HG02759 (cell line): ENCODE measurements around the gene MAML2.

Experiments
- ATAC-seq: cut with Tn5 transposase; IDR thresholded peaks from one replicate; pipeline ENCODE4 v1.9.1; 2021; ENCODE audit warnings: mild to moderate bottlenecking, moderate library complexity; ENCODE audit not compliant: unreplicated experiment

MAML2 gene

DNA sequence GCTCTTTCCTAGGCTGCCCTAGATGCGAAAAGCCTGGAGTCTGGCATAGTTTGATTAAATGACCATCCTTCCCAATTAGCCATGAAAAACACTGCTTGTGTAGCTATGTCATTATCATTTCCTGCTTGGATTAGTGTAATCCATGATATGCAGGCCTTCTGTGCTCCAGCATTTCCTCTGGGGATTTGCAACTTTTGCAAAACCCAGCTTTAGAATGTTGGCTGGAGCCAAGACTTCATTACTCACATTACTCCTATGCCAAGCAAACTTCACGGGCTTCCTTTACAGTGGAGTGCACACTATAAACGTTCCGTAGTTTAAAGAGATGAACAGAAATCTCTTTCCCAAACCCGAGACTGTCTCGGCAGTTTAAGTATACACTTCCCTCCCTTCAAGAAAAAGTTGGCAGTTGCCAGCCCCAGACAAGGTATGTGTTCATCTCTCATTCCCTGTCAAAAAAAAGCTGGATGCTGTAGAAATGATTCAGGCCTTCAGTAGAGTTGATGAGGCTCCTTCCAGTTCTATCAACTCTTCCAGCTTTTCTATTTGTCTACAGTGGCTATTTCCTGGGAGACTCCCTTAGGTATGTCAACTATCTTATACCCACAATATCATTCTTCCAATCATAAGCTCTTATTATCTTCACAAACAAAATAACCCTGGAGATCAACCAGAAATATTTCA is 180.0 kb downstream of the MAML2 start:
- no peak for ATAC-seq

DNA sequence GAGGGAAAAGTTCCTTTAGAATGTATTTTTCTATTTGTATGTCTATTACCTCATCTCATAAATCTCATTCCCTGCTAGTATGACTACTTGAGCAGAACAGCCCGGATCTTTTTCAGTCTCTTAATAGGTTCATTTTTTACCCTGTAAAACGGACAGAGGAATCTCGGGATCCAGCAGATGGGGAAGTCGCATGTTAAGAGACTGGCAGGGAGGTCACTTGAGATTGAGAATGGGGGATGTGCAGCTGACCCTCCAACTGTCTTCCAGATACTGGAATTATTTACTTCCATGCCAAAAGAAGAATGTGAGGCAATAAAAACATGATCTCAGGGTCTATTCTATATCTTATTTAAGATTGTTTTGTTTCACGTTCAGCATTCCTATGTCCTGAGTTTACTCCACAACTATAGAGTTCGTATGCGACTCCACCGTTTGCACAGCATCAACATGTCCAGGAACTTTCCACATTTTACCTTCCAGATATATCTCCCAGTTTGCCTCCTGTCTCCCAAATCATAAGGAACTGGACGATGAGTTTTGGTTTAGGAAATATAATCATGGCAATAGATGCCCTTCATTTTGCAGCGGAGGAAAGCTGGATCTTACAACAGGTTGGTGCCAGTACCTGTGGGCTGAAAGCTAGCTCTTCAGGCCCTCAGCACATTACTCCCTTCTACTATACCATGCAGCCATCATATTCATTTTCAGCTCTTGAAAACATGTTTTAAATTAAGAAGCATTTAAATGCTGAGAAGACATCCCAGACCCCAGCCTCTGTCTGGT is 181.5 kb downstream of the MAML2 start:
- no peak for ATAC-seq

DNA sequence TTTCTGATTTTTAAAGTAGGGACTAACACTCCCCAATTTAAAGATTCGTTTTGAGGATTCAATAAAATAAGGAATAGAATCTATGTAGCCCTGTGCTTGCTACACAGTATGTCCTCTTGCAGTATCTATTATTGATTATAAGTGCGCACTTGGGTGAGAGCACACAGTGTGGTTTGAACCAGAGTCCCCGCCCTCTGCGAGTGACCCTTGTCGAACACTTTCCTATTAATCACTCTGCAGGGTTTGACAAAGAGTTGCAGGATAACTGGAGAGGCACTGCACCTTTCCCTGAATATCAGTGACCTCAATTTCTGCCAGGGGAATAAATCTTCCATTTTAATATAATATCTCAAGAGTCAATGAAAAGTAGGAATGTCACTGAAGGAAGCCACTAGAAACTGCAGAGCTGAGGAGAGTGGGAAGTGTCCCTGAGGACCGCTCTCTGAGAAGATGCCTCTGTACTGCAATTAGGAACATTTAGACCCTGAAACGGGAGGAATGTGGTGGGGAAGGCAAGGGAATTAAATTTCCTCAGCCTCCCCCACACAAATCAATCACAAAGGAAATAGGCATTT is 182.2 kb downstream of the MAML2 start:
- ATAC-seq, result no peak

DNA sequence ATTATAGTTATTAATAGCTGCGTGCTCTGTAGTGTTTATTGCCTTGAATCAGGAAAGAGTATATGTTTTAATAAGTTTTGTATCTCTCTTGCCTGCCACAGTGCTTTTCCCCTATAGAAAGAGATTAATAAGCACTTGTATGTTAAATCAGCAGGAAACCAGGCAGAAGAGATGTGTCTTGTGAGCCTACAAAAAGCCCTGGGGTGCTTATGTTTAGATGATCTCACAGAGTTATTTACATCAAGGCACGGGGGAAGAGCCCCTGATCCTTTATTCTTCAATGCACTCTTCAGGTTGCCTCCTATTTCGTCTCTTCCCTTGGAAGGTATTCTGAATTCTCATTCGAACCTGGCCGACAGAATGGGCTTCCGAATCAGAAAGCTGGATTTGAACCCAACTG is 183.0 kb downstream of the MAML2 start:
- no peak for ATAC-seq

DNA sequence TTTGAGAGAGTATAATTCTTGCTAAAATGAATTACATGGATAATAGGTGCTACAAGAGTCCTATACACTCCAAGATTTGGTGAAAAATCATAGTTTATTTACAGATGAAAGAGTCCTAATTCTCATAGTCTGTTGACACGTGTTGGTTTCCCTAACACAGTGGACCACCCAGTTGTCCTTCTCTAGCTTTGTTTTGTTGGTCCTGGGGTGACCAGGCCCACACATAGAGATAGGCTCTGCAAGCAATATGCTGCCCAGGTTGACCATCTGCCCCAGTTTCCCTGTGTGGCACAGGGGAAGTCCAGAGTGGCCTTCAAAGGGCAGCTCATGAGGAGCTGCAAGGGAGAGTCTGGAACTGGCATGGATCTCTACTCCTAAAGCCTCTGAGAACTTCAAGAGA is 184.9 kb downstream of the MAML2 start:
- no peak for ATAC-seq

DNA sequence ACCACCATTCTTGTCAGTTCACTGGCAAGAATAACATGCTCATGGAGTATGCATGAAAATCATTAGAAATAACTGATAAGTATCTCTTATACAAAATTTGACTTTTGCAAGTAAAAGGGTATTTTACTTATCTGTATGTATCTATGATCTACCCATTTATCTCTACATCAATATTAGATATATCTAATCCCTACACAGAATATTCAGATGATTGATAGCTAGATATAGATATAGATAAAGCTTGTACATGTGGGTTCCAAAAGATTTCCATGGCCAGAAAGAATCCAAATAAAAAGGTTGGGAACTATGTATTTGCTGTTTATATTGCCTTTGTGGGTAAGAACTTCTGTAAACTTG is 185.5 kb downstream of the MAML2 start:
- no peak for ATAC-seq

- no peak for ATAC-seq
Measured at GRCh38 chr11:96156379-96156722, 186.6 kb downstream of the MAML2 start.

- ATAC-seq, result peak; percentile 74
Measured at GRCh38 chr11:96155627-96156378, 187.2 kb downstream of the MAML2 start.

GRCh38 chr11:96154802-96155520 is 188.0 kb downstream of the MAML2 start:
- no peak for ATAC-seq

DNA sequence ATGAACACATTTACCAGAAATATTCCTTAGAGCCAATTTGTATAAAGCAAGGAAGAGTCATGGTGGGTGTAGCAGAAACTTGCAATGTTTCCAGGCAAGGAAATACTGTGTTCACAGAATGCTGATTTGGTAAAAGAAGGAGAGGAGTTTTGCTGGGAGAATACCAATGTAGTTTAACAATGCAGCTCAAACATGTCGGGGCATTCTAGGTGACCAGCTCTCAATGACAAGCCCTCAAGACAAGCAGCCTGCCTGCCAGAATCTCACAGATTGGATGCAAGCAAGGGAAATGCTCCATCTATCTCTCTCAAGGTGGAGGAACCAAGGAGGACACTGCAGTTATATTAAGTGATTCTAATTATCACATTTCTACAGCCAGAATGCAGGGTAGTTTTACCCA is 190.4 kb downstream of the MAML2 start:
- ATAC-seq, result no peak

GRCh38 chr11:96151501-96151900 is 191.5 kb downstream of the MAML2 start:
- ATAC-seq, result no peak

DNA sequence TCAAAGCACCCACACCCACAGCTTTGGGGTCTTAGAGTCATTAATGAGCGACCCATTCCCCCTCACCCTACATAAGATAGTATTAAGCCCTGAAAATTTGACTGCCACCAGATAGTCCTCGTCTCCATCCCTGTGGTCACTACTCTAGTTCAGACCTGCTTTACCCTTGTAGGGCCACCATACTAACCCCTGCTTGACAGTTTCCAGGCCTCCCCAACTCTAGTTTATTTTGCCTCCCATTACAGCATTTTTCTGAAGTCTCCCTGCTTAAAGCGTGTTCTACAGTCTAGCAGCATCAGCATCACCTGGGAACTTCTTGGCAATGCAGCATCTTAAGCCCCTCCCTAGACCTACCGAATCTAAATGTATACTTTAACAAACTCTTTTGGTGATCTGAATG is 192.4 kb downstream of the MAML2 start:
- ATAC-seq, result no peak

- ATAC-seq, result no peak
Measured at GRCh38 chr11:96149743-96150555, 193.0 kb downstream of the MAML2 start.

- ATAC-seq, result no peak
Measured at GRCh38 chr11:96147906-96148486, 195.0 kb downstream of the MAML2 start.

DNA sequence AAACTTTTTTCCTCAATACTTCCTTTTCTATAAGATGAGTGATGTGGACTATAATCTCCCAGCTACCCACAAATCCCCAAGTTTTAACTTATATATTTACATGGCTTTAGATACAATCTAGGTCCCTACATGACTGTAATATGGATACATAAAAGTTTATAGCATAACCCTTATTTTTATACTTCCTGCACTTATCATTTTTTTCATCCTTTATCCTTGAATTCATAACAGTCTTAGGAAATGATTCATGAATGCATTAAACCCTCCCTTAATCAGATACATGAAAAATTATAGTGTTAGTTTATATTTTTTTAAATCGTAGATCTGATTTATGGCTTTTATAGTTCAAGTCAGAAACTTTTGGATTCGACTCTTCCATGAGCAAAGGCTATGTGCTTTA is 195.8 kb downstream of the MAML2 start:
- no peak for ATAC-seq

GRCh38 chr11:96146765-96147164 is 196.2 kb downstream of the MAML2 start:
- no peak for ATAC-seq

DNA sequence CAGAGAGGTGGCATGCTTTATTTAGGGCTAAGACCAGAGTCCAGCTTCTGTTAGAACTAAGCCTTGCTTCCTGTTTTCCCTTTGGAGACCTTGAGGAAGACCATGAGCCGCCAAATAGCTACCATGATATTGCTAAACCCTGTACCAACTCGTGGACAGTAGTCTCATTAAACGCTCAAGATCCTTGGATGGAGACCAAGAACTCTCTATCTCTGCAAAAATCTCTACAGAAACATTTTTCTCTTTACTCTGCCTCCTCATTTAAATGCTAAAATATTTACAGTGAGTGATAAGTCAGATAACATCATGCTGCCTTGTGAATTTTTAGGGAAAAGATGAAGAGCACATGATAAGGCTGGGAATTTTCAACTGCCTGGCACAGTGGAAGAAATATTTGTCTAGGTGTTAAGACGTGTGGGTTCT is 197.8 kb downstream of the MAML2 start:
- no peak for ATAC-seq

DNA sequence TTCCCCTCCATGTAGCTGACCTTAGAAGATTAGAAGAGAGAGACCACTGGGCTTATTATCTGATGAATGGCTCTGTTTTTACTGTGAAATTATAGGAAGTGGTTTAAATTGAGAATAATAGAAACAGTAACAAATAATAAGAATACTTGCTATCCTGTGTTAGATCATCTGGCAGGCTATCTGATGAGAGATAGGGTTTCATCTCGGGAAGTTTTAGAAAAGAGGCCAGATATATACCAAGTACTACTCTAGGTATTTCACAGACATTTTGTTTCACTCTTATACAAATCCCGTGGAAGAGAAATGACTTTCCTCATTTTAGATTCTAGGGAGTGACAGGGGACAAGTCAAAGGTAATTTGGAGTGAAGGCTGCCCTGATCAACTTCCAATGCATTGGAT is 198.4 kb downstream of the MAML2 start:
- no peak for ATAC-seq

DNA sequence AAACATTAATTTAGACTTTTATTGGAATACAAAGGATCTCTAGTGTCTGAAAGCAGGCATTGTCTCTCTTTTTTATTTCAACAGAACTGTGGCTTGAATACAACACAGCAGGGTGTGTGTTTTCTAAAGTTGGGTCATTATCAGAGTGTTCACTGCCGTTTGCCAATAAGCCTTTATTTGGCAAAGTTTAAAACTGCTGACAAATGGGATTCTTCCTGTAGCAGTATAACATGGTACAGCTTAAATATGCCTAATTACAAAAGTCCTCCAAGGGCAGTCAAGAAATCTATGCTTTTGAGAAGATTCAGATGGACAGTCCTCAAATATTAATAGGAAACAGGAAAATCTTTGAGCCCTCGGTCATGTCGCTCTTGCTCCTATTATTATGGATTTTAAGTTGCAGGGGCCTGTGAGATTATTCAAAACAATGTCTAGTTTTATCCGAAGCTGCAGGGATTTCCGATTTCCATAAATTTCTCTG is 199.9 kb downstream of the MAML2 start:
- ATAC-seq, result no peak

DNA sequence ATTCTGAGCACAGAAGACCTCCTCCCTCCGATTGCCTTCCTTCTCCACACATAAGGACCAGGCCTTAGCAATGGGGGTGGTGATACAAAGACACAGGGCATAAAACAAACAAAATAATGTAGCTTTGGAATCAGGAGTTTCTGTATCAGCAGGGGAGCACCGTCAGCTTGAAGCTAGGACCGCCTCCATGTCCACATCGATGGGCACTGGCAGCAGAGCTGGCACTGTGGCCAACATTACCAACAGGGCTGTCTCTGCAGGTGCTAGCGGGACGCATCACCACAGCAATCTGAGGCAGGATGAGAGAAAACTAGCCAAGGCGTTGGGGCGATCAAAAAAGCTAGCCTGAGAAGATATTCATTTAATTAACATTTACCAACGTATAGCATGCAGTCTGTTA is 201.4 kb downstream of the MAML2 start:
- no peak for ATAC-seq
